ENCODE measurements around the gene USP49. TPM values are rescaled to one million over a fixed set of nuclear protein-coding genes. Genes with fewer than 3 reads are reported as not detected.

USP49 gene
- total and polyA plus RNA-seq, 2 of the 4 experiments (the other 2 are of a cell fraction), result 1.4 to 2.1 TPM

- H3K9me3 ChIP-seq (ENCODE audit: control insufficient read depth, insufficient read depth, low read length), result no peaks in the 10 kb centered on the region
- no peak overlapping the region for H4K8ac ChIP-seq (ENCODE audit: low read depth in 2 of 2, low read length in 2 of 2)
- H3K9ac ChIP-seq (ENCODE audit: low read depth, low read length), result no peak overlapping the region
- H3K23ac ChIP-seq (ENCODE audit: low read depth, low read length), result no peak overlapping the region
- H4K20me1 ChIP-seq (ENCODE audit: insufficient read depth, low read length), result no peaks in the 10 kb centered on the region
- no peaks in the 10 kb centered on the region for H3K9me1 ChIP-seq (ENCODE audit: insufficient read depth, low read length)
- ChIA-PET POLR2A (ENCODE audit: unreplicated experiment) (no interaction called here), CTCF (interaction anchor here (0.5 kb wide), 1 partner anchor 20 kb away, joined by 3 read pairs; no protein-coding TSS in a partner anchor)
- no peak overlapping the region for H2BK5ac ChIP-seq (ENCODE audit: low read depth, low read length, poor library complexity, severe bottlenecking)
- no peaks in the 10 kb centered on the region for H3K36me3 ChIP-seq (ENCODE audit: control insufficient read depth, insufficient read depth, low read length)
- no peak overlapping the region for H3K4me3 ChIP-seq (ENCODE audit: insufficient read depth, low read depth, low read length)
- no peak overlapping the region for H2AK9ac ChIP-seq (replicated peaks; ENCODE audit: low read depth, low read length, poor library complexity)
- H2BK120ac ChIP-seq (ENCODE audit: low read depth, low read length), result no peak overlapping the region
- no peak for TF ChIP-seq SMC3 (IDR thresholded peaks at IDR 0.05; ENCODE audit: low read depth, low read length)
- TF ChIP-seq RAD21 (IDR thresholded peaks at IDR 0.05; ENCODE audit: low read length), result no peak
- TF ChIP-seq NFE2L2 (IDR thresholded peaks at IDR 0.05; ENCODE audit: low read depth, low read length), result no peak
- no peak for TF ChIP-seq CHD1 (IDR thresholded peaks at IDR 0.05; ENCODE audit: low read depth, low read length)
- no peak for TF ChIP-seq MXI1 (IDR thresholded peaks at IDR 0.05; ENCODE audit: borderline replicate concordance, low read depth, low read length)
- TF ChIP-seq, protein P1, sequence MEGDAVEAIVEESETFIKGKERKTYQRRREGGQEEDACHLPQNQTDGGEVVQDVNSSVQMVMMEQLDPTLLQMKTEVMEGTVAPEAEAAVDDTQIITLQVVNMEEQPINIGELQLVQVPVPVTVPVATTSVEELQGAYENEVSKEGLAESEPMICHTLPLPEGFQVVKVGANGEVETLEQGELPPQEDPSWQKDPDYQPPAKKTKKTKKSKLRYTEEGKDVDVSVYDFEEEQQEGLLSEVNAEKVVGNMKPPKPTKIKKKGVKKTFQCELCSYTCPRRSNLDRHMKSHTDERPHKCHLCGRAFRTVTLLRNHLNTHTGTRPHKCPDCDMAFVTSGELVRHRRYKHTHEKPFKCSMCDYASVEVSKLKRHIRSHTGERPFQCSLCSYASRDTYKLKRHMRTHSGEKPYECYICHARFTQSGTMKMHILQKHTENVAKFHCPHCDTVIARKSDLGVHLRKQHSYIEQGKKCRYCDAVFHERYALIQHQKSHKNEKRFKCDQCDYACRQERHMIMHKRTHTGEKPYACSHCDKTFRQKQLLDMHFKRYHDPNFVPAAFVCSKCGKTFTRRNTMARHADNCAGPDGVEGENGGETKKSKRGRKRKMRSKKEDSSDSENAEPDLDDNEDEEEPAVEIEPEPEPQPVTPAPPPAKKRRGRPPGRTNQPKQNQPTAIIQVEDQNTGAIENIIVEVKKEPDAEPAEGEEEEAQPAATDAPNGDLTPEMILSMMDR (conservative IDR thresholded peaks at IDR 0.05; ENCODE audit: low read depth, low read length), result no peak
- BruUV-seq (replicated peaks), result no TSS peak
- intact Hi-C loops (cut with micrococcal nuclease) (no loop called here), in situ Hi-C loops (cut with MboI; ENCODE audit: low sequenced_read_pairs) (no loop called here), dilution Hi-C loops (cut with HindIII; ENCODE audit: low sequenced_read_pairs, unreplicated experiment) (no loop called here)
- H3K14ac ChIP-seq (replicated peaks; ENCODE audit: low read depth, low read length), result no peak overlapping the region
- no peak overlapping the region for H2AFZ ChIP-seq (replicated peaks; ENCODE audit: low read length, poor library complexity)
- no peak overlapping the region for H3K56ac ChIP-seq (ENCODE audit: extremely low read depth, insufficient read depth, low read length)
- 73% methylated on average over 8 of the region's 10 CpGs; no CpG with 5 or more reads in 1 of the 2 experiments for WGBS, 2 experiments (ENCODE audit: extremely low coverage in 2 of 2, insufficient read length in 1 of 2)
- no peak overlapping the region for H3K4ac ChIP-seq (ENCODE audit: low read depth, low read length)
- H2AK5ac ChIP-seq (ENCODE audit: low read depth, low read length), result no peak overlapping the region
- peaks cover 13% of the 10 kb centered on the region for H3K27me3 ChIP-seq (ENCODE audit: control insufficient read depth, insufficient read depth, low read length)
- no peak overlapping the region for H4K5ac ChIP-seq (ENCODE audit: low read depth, low read length)
- H4K91ac ChIP-seq (ENCODE audit: insufficient read depth, low read depth, low read length), result no peak overlapping the region
- no peak for ATAC-seq (ENCODE audit: low read depth)
- no peak overlapping the region for H2BK15ac ChIP-seq (ENCODE audit: low read depth, low read length)
- no peak overlapping the region for H2BK20ac ChIP-seq (ENCODE audit: low read depth, low read length)
- no peak overlapping the region for H3K18ac ChIP-seq (ENCODE audit: low read depth, low read length)
- no peak overlapping the region for H3K27ac ChIP-seq (ENCODE audit: insufficient read depth, low read length)
- H3K4me1 ChIP-seq (ENCODE audit: control insufficient read depth, insufficient read depth, low read length), result no peaks in the 10 kb centered on the region
- H3K79me1 ChIP-seq (ENCODE audit: low read depth in 1 of 2, low read length in 2 of 2), result no peaks in the 10 kb centered on the region
- DNase-seq, result no peak
- no peak overlapping the region for H3K4me2 ChIP-seq (ENCODE audit: low read depth, low read length)
Observed at GRCh38 chr6:41746107-41746506, 149.1 kb downstream of the USP49 start.

Data from IMR-90 (cell line).